HL-60 (cell line): ENCODE results near the gene DZANK1.

Experiments used
- DNase-seq, 2 experiments: peaks; one replicate each; pipeline ENCODE4 v3.0.0-alpha.2; 2010 to 2020; ENCODE audit warnings: low read depth in 1 of 2, low spot score in 1 of 2
- H3K27ac ChIP-seq: fragments of 250-450 bp; sonication (Bioruptor Pico); replicated peaks from 2 replicates; pipeline ENCODE4 v1.5.1; 2020; ENCODE audit warnings: mild to moderate bottlenecking, moderate library complexity
- H3K27me3 ChIP-seq: fragments of 250-450 bp; sonication (Bioruptor Pico); 2 replicates; pipeline ENCODE4 v1.5.1; 2021; ENCODE audit warnings: mild to moderate bottlenecking, moderate library complexity; ENCODE audit not compliant: insufficient read depth, poor library complexity, severe bottlenecking
- H3K4me3 ChIP-seq: replicated peaks from 2 replicates; pipeline ENCODE4 v1.5.1; 2011; ENCODE audit warnings: mild to moderate bottlenecking, control low read depth, low read length; ENCODE audit not compliant: insufficient read depth
- GABPA ChIP-seq: IDR thresholded peaks from 2 replicates; pipeline ENCODE4 v1.6.1; 2012; ENCODE audit warnings: low read depth
- POLR2AphosphoS5 ChIP-seq: IDR thresholded peaks from 2 replicates; pipeline ENCODE4 v1.6.1; 2012; ENCODE audit warnings: low read depth
- REST ChIP-seq: IDR thresholded peaks from 2 replicates; pipeline ENCODE4 v1.6.1; 2012; ENCODE audit warnings: low read depth; ENCODE audit not compliant: insufficient replicate concordance
- SPI1 ChIP-seq: IDR thresholded peaks from 2 replicates; pipeline ENCODE4 v1.6.1; 2012; ENCODE audit warnings: low read depth, mild to moderate bottlenecking, borderline replicate concordance
- long read RNA-seq: library from polyadenylated mRNA; unstranded; transcript quantifications from one replicate; pipeline ENCODE4 v2.0.0, GENCODE V29; 2020
- TF ChIP-seq, protein P1 (sequence below): IDR thresholded peaks from one replicate; pipeline ENCODE4 v1.5.1; 2011; ENCODE audit warnings: low read length, control low read depth, inconsistent platforms; ENCODE audit not compliant: insufficient read depth

DZANK1 gene
- long read RNA-seq, partial matches to known transcripts, result 2 of 5 reads
- long read RNA-seq, other reads (novel, unspliced or antisense), result 3 of 5 reads

- Histone ChIP-seq H3K4me3 (peak within 1 kb of the TSS; percentile 98), H3K27ac (peak within 1 kb of the TSS; percentile 93), H3K27me3 (no peaks in the 10 kb centered on the region)
- TF ChIP-seq, protein P1, sequence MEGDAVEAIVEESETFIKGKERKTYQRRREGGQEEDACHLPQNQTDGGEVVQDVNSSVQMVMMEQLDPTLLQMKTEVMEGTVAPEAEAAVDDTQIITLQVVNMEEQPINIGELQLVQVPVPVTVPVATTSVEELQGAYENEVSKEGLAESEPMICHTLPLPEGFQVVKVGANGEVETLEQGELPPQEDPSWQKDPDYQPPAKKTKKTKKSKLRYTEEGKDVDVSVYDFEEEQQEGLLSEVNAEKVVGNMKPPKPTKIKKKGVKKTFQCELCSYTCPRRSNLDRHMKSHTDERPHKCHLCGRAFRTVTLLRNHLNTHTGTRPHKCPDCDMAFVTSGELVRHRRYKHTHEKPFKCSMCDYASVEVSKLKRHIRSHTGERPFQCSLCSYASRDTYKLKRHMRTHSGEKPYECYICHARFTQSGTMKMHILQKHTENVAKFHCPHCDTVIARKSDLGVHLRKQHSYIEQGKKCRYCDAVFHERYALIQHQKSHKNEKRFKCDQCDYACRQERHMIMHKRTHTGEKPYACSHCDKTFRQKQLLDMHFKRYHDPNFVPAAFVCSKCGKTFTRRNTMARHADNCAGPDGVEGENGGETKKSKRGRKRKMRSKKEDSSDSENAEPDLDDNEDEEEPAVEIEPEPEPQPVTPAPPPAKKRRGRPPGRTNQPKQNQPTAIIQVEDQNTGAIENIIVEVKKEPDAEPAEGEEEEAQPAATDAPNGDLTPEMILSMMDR, result no peak
- peak; percentile 38; the same call in 1 of the 2 replicates for TF ChIP-seq SPI1
- peak; percentile 71 for TF ChIP-seq POLR2AphosphoS5
- DNase-seq, result peak; percentile 89 to 94
Observed at GRCh38 chr20:18466894-18467730, at the start of gene DZANK1, which contains the start of gene POLR3F. Gene DZANK1 (minus strand): TSS chr20:18467030. CDS start chr20:18465358, 1,672 bp downstream. Gene POLR3F (plus strand): TSS chr20:18467390. CDS start chr20:18467507, 117 bp downstream.

DNA sequence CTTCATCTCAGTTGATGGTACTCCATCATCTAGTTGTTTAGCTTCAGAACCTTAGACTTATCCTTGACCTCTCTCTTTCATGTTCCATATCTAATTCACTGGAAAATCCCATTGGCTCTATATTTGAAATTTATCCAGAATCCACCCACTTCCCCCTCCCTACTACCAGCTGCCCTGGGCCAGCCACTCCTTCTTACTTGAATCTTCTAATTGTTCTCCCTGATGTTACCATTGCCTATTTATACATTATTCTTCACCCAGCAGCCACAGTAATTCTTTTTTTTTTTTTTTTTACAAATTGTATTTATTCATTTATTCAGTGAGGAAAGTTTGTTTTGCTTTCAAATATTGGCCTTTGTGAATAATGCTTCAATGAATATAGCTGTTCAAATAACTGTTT is 49.1 kb upstream of the DZANK1 start:
- Histone ChIP-seq H3K27me3 (no peaks in the 10 kb centered on the region), H3K27ac (no peak overlapping the region), H3K4me3 (no peak overlapping the region)
- no peak for DNase-seq
- TF ChIP-seq REST, result no peak
- no peak for TF ChIP-seq GABPA
- TF ChIP-seq SPI1, result no peak
- no peak for TF ChIP-seq POLR2AphosphoS5
- TF ChIP-seq, protein P1, result no peak

DNA sequence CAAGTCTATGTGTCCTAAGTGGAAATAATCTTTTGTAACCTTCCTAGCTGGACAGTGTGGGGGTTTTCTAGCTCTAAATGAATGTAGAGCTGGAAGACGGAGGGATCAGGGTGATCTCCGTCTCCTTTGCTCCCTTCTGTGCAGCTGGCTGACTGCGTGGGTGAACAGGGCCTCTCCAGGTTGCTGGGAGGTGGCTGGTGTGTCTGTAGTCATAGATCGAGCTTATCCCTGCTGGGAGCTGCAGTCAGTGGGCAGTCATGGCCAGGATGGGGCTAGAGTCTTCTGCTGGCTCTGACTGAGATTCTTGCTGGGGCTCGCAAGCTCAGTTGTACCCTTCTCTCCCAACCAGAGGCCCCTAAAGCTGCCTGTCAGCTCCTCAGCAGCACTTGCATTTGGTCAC is 47.3 kb upstream of the DZANK1 start:
- no peaks in the 10 kb centered on the region for H3K27me3 ChIP-seq
- no peak overlapping the region for H3K4me3 ChIP-seq
- H3K27ac ChIP-seq, result no peak overlapping the region
- TF ChIP-seq GABPA (no peak), POLR2AphosphoS5 (no peak), REST (no peak), SPI1 (no peak)
- TF ChIP-seq, protein P1, result no peak
- DNase-seq, result no peak
